Activated CD8-positive, alpha-beta T cell treated with anti-CD3 and anti-CD28 coated beads, Interleukin-2, amount 10 ng/mL, durations not matched to agents 7 days and 5 days (primary cell): Measurements from ENCODE around the gene GJD3. TPM values are rescaled to one million over a fixed set of nuclear protein-coding genes. Genes with fewer than 3 reads are reported as not detected.
A peak's percentile ranks its signal among the peaks of the same experiment; 100 is the strongest.
"Not testable (repeated sequence)": the region's sequence is repeated elsewhere in the genome, so short reads cannot be mapped to it uniquely, and the experiment has no call there.

Experiments
- ATAC-seq: fragments of 150-1000 bp; cut with Tn5 transposase; one replicate; pipeline ENCODE4 v1.10.0; 2021; ENCODE audit warnings: moderate library complexity
- CTCF ChIA-PET: fragments of 350-600 bp; sonication (Branson Sonifier 250); formaldehyde crosslinking; loops from one replicate; lab custom pipeline; 2021; ENCODE audit warnings: antibody characterized with exemption; lab: Charles Lee
- POLR2A ChIA-PET: fragments of 350-600 bp; sonication (Branson Sonifier 250); formaldehyde crosslinking; loops from one replicate; lab custom pipeline; 2021; ENCODE audit warnings: antibody characterized with exemption; lab: Charles Lee
- DNase-seq: peaks from one replicate; pipeline ENCODE4 v3.0.0-alpha.2; 2020
- H3K27ac Mint-ChIP-seq: one replicate; pipeline ENCODE4 v1.8.0; 2021; ENCODE audit warnings: mild to moderate bottlenecking, mixed read lengths
- H3K27me3 Mint-ChIP-seq: one replicate; pipeline ENCODE4 v1.8.0; 2021; ENCODE audit warnings: low read depth, mixed read lengths
- H3K36me3 Mint-ChIP-seq: one replicate; pipeline ENCODE4 v1.8.0; 2021; ENCODE audit warnings: low read depth, mixed read lengths
- H3K4me1 Mint-ChIP-seq: one replicate; pipeline ENCODE4 v1.8.0; 2021; ENCODE audit warnings: low read depth, mixed read lengths
- H3K4me3 Mint-ChIP-seq: one replicate; pipeline ENCODE4 v1.8.0; 2021; ENCODE audit warnings: mild to moderate bottlenecking, mixed read lengths
- H3K9me3 Mint-ChIP-seq: one replicate; pipeline ENCODE4 v1.8.0; 2022; ENCODE audit warnings: mixed read lengths; ENCODE audit not compliant: insufficient read depth
- total RNA-seq, 2 experiments: library from RNA; stranded (reverse); gene quantifications; one replicate each; pipeline ENCODE4 v1.2.3, GENCODE V29; 2021

Gene GJD3
- total RNA-seq, 2 experiments from 2014 or later: 0.29 TPM; not detected in 1

DNA sequence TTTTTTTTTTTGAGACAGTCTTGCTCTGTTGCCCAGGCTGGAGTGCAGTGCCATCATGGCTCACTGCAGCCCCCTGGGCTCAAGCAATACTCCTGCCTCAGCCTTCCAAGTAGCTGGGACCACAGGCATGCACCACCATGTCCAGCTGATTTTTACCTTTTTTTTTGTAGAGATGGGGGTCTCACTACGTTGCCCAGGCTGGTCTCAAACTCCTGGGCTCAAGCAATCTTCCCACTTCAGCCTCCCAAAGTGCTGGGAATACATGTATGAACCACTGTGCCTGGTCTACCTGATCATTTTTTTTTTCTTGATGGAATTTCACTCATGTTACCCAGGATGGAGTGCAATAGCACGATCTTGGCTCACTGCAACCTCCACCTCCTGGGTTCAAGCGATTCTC, 22.0 kb upstream of the GJD3 start:
- H3K4me1 Mint-ChIP-seq, H3K9me3 Mint-ChIP-seq, DNase-seq, H3K27me3 Mint-ChIP-seq, ATAC-seq, H3K4me3 Mint-ChIP-seq: not testable (repeated sequence)
- H3K27ac Mint-ChIP-seq: peak overlapping the region; percentile 34
- POLR2A ChIA-PET: interaction anchor here (1.0 kb wide), 1 partner anchor 24 kb away, joined by 3 read pairs; no protein-coding TSS in a partner anchor
- peaks cover 54% of the 10 kb centered on the region for H3K36me3 Mint-ChIP-seq
- CTCF ChIA-PET: interaction anchor here (1.3 kb wide), 1 partner anchor 84 kb away, joined by 3 read pairs; no protein-coding TSS in a partner anchor

DNA sequence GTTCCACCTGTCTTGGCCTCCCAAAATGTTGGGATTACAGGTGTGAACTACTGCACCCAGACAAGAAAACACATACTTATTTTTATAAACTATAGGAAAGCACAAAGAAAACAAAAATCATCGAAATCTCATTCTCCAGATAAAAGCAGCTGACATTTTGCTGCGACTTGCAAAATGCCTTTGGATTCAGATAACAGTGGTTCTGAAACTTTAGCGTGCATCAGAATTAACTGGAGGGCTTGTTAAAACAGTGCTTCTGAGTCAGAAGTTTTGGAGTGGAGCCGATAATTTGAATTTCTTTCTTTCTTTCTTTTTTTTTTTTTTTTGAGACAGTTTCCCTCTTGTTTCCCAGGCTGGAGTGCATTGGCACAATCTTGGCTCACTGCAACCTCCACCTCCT, 17.7 kb upstream of the GJD3 start:
- CTCF ChIA-PET: interaction anchor here (0.7 to 1.7 kb wide), 3 partner anchors 20 to 24 kb away, joined by 3 to 7 read pairs (median 3); no protein-coding TSS in a partner anchor
- H3K9me3 Mint-ChIP-seq: no peaks in the 10 kb centered on the region
- ATAC-seq (no peak), DNase-seq (no peak)
- no peak overlapping the region for H3K27ac Mint-ChIP-seq
- peaks cover 18% of the 10 kb centered on the region for H3K36me3 Mint-ChIP-seq
- H3K27me3 Mint-ChIP-seq: no peaks in the 10 kb centered on the region
- POLR2A ChIA-PET: interaction anchor here (0.7 to 1.2 kb wide), 2 partner anchors 11 to 1319 kb away, joined by 3 to 4 read pairs; no protein-coding TSS in a partner anchor
- no peak overlapping the region for H3K4me3 Mint-ChIP-seq
- no peaks in the 10 kb centered on the region for H3K4me1 Mint-ChIP-seq

DNA sequence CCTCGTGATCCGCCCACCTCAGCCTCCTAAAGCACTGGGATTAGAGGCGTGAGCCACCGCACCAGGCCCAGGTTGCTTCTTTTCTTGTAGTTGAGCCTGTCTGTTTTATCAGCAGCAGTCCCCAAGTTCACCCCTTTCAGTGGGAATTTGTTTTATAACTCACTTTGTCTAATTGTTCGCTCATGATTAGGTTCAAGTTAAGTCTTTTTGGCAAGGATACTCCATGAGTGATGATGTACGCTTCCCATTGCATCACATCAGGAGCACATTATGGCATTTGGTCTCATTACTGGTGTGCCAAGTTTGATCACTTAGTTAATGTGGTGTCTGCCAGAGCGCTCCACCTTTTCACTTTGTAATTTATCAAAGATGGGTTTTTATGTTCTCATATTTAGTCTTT, 14.4 kb upstream of the GJD3 start:
- CTCF ChIA-PET: no interaction called here

DNA sequence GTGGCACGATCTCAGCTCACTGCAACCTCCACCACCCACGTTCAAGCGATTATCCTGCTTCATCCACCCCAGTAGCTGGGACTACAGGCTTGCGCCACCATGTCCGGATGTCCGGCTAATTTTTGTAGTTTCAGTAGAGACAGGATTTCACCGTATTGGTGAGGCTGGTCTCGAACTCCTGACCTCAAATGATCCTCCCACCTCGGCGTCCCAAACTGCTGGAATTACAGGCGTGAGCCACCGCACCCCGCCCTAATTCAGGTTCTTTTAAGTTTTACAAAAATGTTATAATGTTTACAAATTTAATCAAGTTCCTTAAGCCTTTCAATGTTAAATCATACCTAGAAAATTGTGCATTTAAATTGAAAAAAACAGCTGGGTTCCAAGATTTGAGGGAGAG, 13.3 kb upstream of the GJD3 start:
- H3K27me3 Mint-ChIP-seq: peaks cover 4% of the 10 kb centered on the region

More for the DNA sequence above, 14.4 kb upstream of the GJD3 start:
- Mint-ChIP-seq H3K27ac (no peak overlapping the region), H3K4me3 (no peak overlapping the region), H3K27me3 (peaks cover 4% of the 10 kb centered on the region), H3K4me1 (peaks cover 11% of the 10 kb centered on the region), H3K9me3 (no peaks in the 10 kb centered on the region), H3K36me3 (peaks cover 4% of the 10 kb centered on the region)
- DNase-seq: no peak
- POLR2A ChIA-PET: no interaction called here
- no peak for ATAC-seq

DNA sequence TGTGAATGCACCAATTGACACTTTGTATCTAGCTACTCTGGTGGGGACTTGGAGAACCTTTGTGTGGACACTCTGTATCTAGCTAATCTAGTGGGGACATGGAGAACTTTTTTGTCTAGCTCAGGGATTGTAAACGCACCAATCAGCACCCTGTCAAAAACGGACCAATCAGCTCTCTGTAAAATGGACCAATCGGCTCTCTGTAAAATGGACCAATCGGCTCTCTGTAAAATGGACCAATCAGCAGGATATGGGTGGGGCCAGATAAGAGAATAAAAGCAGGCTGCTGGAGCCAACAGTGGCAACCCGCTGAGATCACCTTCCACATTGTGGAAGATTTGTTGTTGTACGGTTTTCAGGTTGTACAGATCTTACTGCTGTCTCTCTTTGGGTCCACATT, 12.0 kb upstream of the GJD3 start:
- not testable (repeated sequence) for H3K36me3 Mint-ChIP-seq, ATAC-seq, H3K27me3 Mint-ChIP-seq, H3K27ac Mint-ChIP-seq, H3K9me3 Mint-ChIP-seq
- peak; percentile 33 for DNase-seq
- POLR2A ChIA-PET: interaction anchor here (1.4 to 1.6 kb wide), 2 partner anchors 10 to 156 kb away, joined by 3 to 4 read pairs; no protein-coding TSS in a partner anchor
- Mint-ChIP-seq H3K4me3 (peak overlapping the region; percentile 6), H3K4me1 (peaks cover 22% of the 10 kb centered on the region)
- CTCF ChIA-PET: interaction anchor here (0.7 to 3.2 kb wide), 11 partner anchors 12 to 185 kb away, joined by 3 to 16 read pairs (median 4); partner anchors contain the start of gene TOP2A

More for the DNA sequence above, 13.3 kb upstream of the GJD3 start:
- peaks cover 11% of the 10 kb centered on the region for H3K4me1 Mint-ChIP-seq
- no peaks in the 10 kb centered on the region for H3K9me3 Mint-ChIP-seq
- CTCF ChIA-PET: interaction anchor here (0.9 to 2.5 kb wide), 2 partner anchors 34 to 155 kb away, joined by 3 to 6 read pairs; no protein-coding TSS in a partner anchor
- DNase-seq (no peak), ATAC-seq (no peak)
- H3K4me3 Mint-ChIP-seq: no peak overlapping the region
- no peak overlapping the region for H3K27ac Mint-ChIP-seq
- POLR2A ChIA-PET: no interaction called here
- no peaks in the 10 kb centered on the region for H3K36me3 Mint-ChIP-seq

DNA sequence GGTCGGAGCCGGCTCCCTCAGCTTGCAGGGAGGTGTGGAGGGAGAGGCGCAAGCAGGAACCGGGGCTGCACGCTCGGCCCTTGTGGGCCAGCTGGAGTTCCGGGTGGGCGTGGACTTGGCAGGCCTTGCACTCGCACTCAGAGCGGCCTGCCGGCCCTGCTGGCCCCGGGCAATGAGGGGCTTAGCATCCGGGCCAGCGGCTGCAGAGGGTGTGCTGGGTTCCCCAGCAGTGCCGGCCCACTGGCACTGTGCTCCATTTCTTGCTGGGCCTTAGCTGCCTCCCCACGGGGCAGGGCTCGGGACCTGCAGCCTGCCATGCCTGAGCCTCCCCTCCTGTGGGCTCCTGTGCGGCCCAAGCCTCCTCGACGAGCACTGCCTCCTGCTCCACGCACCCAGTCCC, 11.2 kb upstream of the GJD3 start:
- not testable (repeated sequence) for H3K9me3 Mint-ChIP-seq, H3K27me3 Mint-ChIP-seq, H3K27ac Mint-ChIP-seq, DNase-seq, H3K4me3 Mint-ChIP-seq, H3K36me3 Mint-ChIP-seq, ATAC-seq
- POLR2A ChIA-PET: interaction anchor here (1.4 kb wide), 1 partner anchor 157 kb away, joined by 3 read pairs; no protein-coding TSS in a partner anchor
- peaks cover 26% of the 10 kb centered on the region for H3K4me1 Mint-ChIP-seq
- CTCF ChIA-PET: interaction anchor here (1.0 to 3.2 kb wide), 6 partner anchors 13 to 160 kb away, joined by 3 to 16 read pairs (median 4); no protein-coding TSS in a partner anchor

DNA sequence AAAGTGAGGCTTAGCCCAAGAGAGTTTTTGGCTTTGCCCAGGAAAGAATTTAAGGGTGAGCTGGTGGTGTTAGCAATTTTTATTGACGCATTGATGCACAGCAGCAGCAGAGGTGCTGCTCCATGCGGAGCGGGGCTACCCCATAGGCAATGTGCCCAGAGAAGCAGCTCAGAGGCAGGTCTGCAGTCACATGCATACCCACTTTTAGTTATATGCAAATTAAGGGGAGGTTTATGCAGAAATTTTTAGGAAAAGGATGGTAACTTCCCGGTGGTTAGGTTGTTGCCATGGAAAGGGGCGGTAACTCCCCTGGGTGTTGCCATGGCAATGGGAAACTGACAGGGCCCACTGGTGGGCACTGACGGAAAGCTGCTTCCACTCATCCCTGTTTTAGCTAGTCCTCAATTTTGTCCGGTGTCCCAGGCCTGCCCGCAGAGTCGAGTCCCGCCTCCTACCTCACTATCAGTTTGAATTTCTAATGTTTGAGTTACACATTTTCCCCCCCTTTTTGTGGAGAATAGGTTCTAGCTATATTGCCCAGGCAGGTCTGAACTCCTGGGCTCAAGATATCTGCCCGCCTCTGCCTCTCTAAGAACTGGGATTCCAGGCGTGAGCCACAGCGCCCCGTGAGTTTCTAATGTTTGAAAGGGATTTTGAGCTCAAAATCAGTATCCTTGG, 10.4 kb upstream of the GJD3 start:
- H3K4me3 Mint-ChIP-seq: no peak overlapping the region
- no peak for DNase-seq
- H3K27me3 Mint-ChIP-seq: peaks cover 4% of the 10 kb centered on the region
- ChIA-PET CTCF (interaction anchor here (0.8 to 3.2 kb wide), 4 partner anchors 13 to 159 kb away, joined by 3 to 16 read pairs (median 4); no protein-coding TSS in a partner anchor), POLR2A (no interaction called here)
- H3K36me3 Mint-ChIP-seq: no peaks in the 10 kb centered on the region
- no peak for ATAC-seq
- H3K27ac Mint-ChIP-seq: no peak overlapping the region
- H3K4me1 Mint-ChIP-seq: peaks cover 26% of the 10 kb centered on the region
- no peaks in the 10 kb centered on the region for H3K9me3 Mint-ChIP-seq

DNA sequence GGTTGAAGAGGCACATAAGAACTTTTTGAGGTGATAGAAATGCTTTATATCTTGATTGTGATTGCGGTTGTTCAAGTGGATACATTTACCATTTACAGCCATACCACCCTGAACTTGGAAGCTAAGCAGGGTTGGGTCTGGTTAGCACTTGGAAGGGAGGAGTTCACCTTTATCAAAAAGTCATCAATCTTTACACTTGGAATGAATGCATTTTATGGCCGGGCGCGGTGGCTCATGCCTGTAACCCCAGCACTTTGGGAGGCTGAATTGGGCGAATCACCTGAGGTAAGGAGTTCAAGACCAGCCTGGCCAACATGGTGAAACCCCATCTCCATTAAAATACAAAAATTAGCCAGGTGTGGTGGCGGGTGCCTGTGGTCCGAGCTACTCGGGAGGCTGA, 9.5 kb upstream of the GJD3 start:
- Mint-ChIP-seq H3K9me3 (no peaks in the 10 kb centered on the region), H3K27ac (no peak overlapping the region), H3K36me3 (no peaks in the 10 kb centered on the region), H3K4me1 (peaks cover 27% of the 10 kb centered on the region), H3K27me3 (peaks cover 4% of the 10 kb centered on the region), H3K4me3 (no peak overlapping the region)
- ATAC-seq: no peak
- ChIA-PET POLR2A (no interaction called here), CTCF (interaction anchor here (2.1 to 3.2 kb wide), 2 partner anchors 12 to 71 kb away, joined by 6 to 16 read pairs; no protein-coding TSS in a partner anchor)
- no peak for DNase-seq

DNA sequence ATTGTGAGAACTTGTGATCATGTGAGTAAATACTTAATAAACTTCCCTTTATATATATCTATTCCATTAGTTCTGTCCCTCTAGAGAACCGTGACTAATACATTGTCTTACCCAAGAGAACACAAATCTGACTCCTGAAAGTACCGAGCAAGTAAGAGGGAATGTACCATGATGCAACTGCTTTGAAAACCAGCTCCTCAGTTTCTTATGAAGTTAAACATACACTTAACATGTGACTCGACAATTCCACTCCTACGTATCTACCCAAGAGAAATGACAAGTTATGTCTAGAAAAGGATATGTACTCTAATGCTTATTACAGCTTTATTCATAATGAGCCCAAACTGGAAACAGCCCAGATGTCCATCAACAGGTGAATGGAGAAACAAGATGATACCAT, 8.8 kb upstream of the GJD3 start:
- H3K4me1 Mint-ChIP-seq: peaks cover 27% of the 10 kb centered on the region
- ChIA-PET POLR2A (interaction anchor here (1.4 kb wide), 1 partner anchor 10 kb away, joined by 7 read pairs; no protein-coding TSS in a partner anchor), CTCF (interaction anchor here (2.1 kb wide), 1 partner anchor 71 kb away, joined by 6 read pairs; no protein-coding TSS in a partner anchor)
- no peaks in the 10 kb centered on the region for H3K9me3 Mint-ChIP-seq
- no peak overlapping the region for H3K27ac Mint-ChIP-seq
- no peak overlapping the region for H3K4me3 Mint-ChIP-seq
- no peak for DNase-seq
- H3K36me3 Mint-ChIP-seq: no peaks in the 10 kb centered on the region
- ATAC-seq: no peak
- H3K27me3 Mint-ChIP-seq: peaks cover 4% of the 10 kb centered on the region

DNA sequence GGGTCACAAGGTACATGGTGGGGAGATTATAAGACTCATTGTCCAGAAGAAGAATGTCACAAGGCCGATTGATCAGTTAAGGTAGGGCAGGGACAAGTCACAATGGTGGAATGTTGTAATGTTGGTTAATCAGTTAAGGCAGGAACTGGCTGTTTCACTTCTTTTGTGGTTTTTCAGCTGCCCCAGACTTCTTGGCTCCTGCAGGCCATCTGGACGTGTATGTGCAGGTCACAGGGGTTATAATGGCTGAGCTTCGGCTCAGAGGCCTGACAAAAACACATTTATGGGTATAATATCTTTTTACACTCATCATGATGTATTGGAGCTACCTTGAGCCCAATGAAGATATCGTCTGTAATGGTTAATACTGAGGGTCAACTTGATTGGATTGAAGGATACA, 8.1 kb upstream of the GJD3 start:
- not testable (repeated sequence) for H3K36me3 Mint-ChIP-seq, ATAC-seq, H3K9me3 Mint-ChIP-seq, H3K27me3 Mint-ChIP-seq, H3K27ac Mint-ChIP-seq, H3K4me3 Mint-ChIP-seq, DNase-seq
- ChIA-PET CTCF (interaction anchor here (2.1 kb wide), 1 partner anchor 70 kb away, joined by 6 read pairs; no protein-coding TSS in a partner anchor), POLR2A (interaction anchor here (1.4 kb wide), 1 partner anchor 10 kb away, joined by 7 read pairs; no protein-coding TSS in a partner anchor)
- H3K4me1 Mint-ChIP-seq: peaks cover 30% of the 10 kb centered on the region

DNA sequence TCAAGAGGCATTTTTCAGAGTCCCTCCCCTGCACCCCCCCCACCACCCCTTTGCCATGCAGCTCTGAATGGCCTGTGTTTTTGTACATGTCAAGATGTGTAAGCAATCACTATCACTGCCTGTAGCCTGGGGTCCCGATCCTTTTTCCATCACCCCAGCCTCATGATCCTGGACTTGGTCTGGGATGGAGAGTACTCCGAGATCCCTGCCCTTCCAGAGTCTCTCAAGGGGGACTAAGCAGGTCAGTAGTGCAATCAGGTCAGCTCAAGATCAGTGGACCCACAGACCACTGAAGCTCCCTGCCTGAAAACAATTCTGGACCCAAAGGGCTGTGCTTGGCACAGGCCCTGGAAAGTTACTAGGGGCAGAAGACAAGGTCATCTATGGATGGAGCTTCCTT, 7.5 kb upstream of the GJD3 start:
- DNase-seq: no peak
- POLR2A ChIA-PET: interaction anchor here (1.4 kb wide), 1 partner anchor 9 kb away, joined by 7 read pairs; no protein-coding TSS in a partner anchor
- H3K27ac Mint-ChIP-seq: no peak overlapping the region

More for the DNA sequence above, 7.5 kb upstream of the GJD3 start:
- no peaks in the 10 kb centered on the region for H3K9me3 Mint-ChIP-seq
- peaks cover 4% of the 10 kb centered on the region for H3K27me3 Mint-ChIP-seq
- H3K36me3 Mint-ChIP-seq: no peaks in the 10 kb centered on the region
- CTCF ChIA-PET: interaction anchor here (1.2 to 2.1 kb wide), 2 partner anchors 9 to 69 kb away, joined by 4 to 6 read pairs; no protein-coding TSS in a partner anchor
- no peak overlapping the region for H3K4me3 Mint-ChIP-seq
- ATAC-seq: no peak
- peaks cover 30% of the 10 kb centered on the region for H3K4me1 Mint-ChIP-seq
